ENCODE measurements around the gene MGST1. TPM values are rescaled to one million over a fixed set of nuclear protein-coding genes. Genes with fewer than 3 reads are reported as not detected.
A peak's percentile ranks its signal among the peaks of the same experiment; 100 is the strongest.

Gene MGST1
- total and polyA plus RNA-seq, 4 donors = 84.6 to 2,615 (median 1,043) TPM

GRCh38 chr12:16350682-16351081 lies 3.2 kb downstream of the MGST1 start:
- Histone ChIP-seq H3K9ac (ENCODE audit: low read depth in 1 of 2, low read length in 2 of 2) (no peak overlapping the region), H3K4me3 (ENCODE audit: low read depth in 1 of 3, low read length in 3 of 3) (peak overlapping the region; percentile 37 to 86 (median 66)), H3K36me3 (ENCODE audit: control insufficient read depth in 4 of 4, insufficient read depth in 3 of 4, low read depth in 1 of 4, low read length in 3 of 4) (peaks cover 0 to 13% (median 5%) of the 10 kb centered on the region in 4 donors), H3K4me1 (ENCODE audit: control insufficient read depth in 4 of 4, insufficient read depth in 4 of 4, low read length in 3 of 4) (peaks cover 0 to 63% (median 36%) of the 10 kb centered on the region in 4 donors), H3K27me3 (ENCODE audit: control insufficient read depth in 4 of 4, insufficient read depth in 4 of 4, low read length in 3 of 4) (no peaks in the 10 kb centered on the region), H3K27ac (ENCODE audit: low read depth in 1 of 2, low read length in 2 of 2) (peak overlapping the region; percentile 84 to 93), H3K9me3 (ENCODE audit: control insufficient read depth in 4 of 4, low read length in 3 of 4) (no peaks in the 10 kb centered on the region)
- TF ChIP-seq ZBTB33 (IDR thresholded peaks at IDR 0.05) (no peak), SP1 (IDR thresholded peaks at IDR 0.05) (no peak), RXRA (IDR thresholded peaks at IDR 0.05) (peak in 1 of 2 donors; percentile 60), EGR1 (IDR thresholded peaks at IDR 0.05; ENCODE audit: low read depth in 2 of 2) (no peak), NR2F2 (IDR thresholded peaks at IDR 0.05) (no peak), GABPA (IDR thresholded peaks at IDR 0.05 in 1 of 2, conservative IDR thresholded peaks at IDR 0.05 in 1 of 2) (no peak), FOXA2 (IDR thresholded peaks at IDR 0.05) (peak; percentile 65), YY1 (IDR thresholded peaks at IDR 0.05) (peak; percentile 89), RAD21 (IDR thresholded peaks at IDR 0.05) (peak in 1 of 2 donors; percentile 17), FOXA1 (IDR thresholded peaks at IDR 0.05) (peak; percentile 35), REST (IDR thresholded peaks at IDR 0.05) (peak; percentile 38), HNF4A (conservative IDR thresholded peaks at IDR 0.05) (peak; percentile 26 to 60), HNF4G (IDR thresholded peaks at IDR 0.05) (no peak), TAF1 (conservative IDR thresholded peaks at IDR 0.05) (no peak), MAX (IDR thresholded peaks at IDR 0.05) (peak; percentile 32)
- 21% methylated on average over 1 of the region's 1 CpG for WGBS
- DNase-seq (ENCODE audit: low spot score) = no peak

- no peak overlapping the region for H3K4me3 ChIP-seq (ENCODE audit: low read depth in 1 of 3, low read length in 3 of 3)
- peaks cover 0 to 29% (median 13%) of the 10 kb centered on the region in 4 donors for H3K36me3 ChIP-seq (ENCODE audit: control insufficient read depth in 4 of 4, insufficient read depth in 3 of 4, low read depth in 1 of 4, low read length in 3 of 4)
- WGBS = 40% methylated on average over 1 of the region's 1 CpG
- DNase-seq (ENCODE audit: low spot score) = no peak
- H3K4me1 ChIP-seq (ENCODE audit: control insufficient read depth in 4 of 4, insufficient read depth in 4 of 4, low read length in 3 of 4) = peaks cover 0 to 64% (median 40%) of the 10 kb centered on the region in 4 donors
- no peaks in the 10 kb centered on the region for H3K27me3 ChIP-seq (ENCODE audit: control insufficient read depth in 4 of 4, insufficient read depth in 4 of 4, low read length in 3 of 4)
- H3K9me3 ChIP-seq (ENCODE audit: control insufficient read depth in 4 of 4, low read length in 3 of 4) = no peaks in the 10 kb centered on the region
- no peak overlapping the region for H3K9ac ChIP-seq (ENCODE audit: low read depth in 1 of 2, low read length in 2 of 2)
- TF ChIP-seq RXRA (IDR thresholded peaks at IDR 0.05) (no peak), NR2F2 (IDR thresholded peaks at IDR 0.05) (no peak), FOXA2 (IDR thresholded peaks at IDR 0.05) (no peak), HNF4G (IDR thresholded peaks at IDR 0.05) (no peak)
- H3K27ac ChIP-seq (ENCODE audit: low read depth in 1 of 2, low read length in 2 of 2) = no peak overlapping the region
Observed at GRCh38 chr12:16352481-16352880, 5.0 kb downstream of the MGST1 start.
